Keratinocyte (primary cell): ENCODE measurements around the gene NLGN1. TPM values are rescaled to one million over a fixed set of nuclear protein-coding genes. Genes with fewer than 3 reads are reported as not detected.

ENCODE experiments used
- DNase-seq: peaks from one replicate; pipeline ENCODE4 v3.0.0-alpha.2; 2011; ENCODE audit warnings: low read depth, missing footprints, low spot score
- FAIRE-seq: peaks from 2 replicates; lab custom pipeline; 2011; peaks lifted over from hg19 to GRCh38; lab: Jason Lieb, UNC
- H2AFZ ChIP-seq: 2 replicates; pipeline ENCODE4 v1.6.0; 2012; ENCODE audit warnings: low read length, control low read depth, inconsistent platforms; ENCODE audit not compliant: control insufficient read depth
- H3K27ac ChIP-seq: 2 replicates; pipeline ENCODE4 v1.5.1; 2011; ENCODE audit warnings: low read length; ENCODE audit not compliant: control insufficient read depth, insufficient read depth
- H3K27me3 ChIP-seq: 3 replicates; pipeline ENCODE4 v1.6.0; 2011; ENCODE audit warnings: low read length; ENCODE audit not compliant: control insufficient read depth, insufficient read depth; ENCODE audit errors: extremely low read depth
- H3K36me3 ChIP-seq, 2 experiments: 2 replicates in 1 of 2; 3 replicates in 1 of 2; pipeline ENCODE4 v1.5.1; 2011; ENCODE audit warnings: low read length in 2 of 2, mild to moderate bottlenecking in 1 of 2; ENCODE audit not compliant: control insufficient read depth in 2 of 2, insufficient read depth in 2 of 2; ENCODE audit errors: extremely low read depth in 1 of 2
- H3K4me1 ChIP-seq: 3 replicates; pipeline ENCODE4 v1.5.1; 2011; ENCODE audit warnings: low read length; ENCODE audit not compliant: control insufficient read depth, insufficient read depth; ENCODE audit errors: extremely low read depth
- H3K4me2 ChIP-seq: 3 replicates; pipeline ENCODE4 v1.6.0; 2011; ENCODE audit warnings: low read depth, low read length; ENCODE audit not compliant: control insufficient read depth, insufficient read depth; ENCODE audit errors: extremely low read depth
- H3K4me3 ChIP-seq, 3 experiments: fragments of 200-600 bp in 1 of 3; sonication (generic) in 1 of 3; 2 replicates in 2 of 3; 3 replicates in 1 of 3; pipeline ENCODE4 v1.5.1; 2011 to 2016; ENCODE audit warnings: low read length in 3 of 3, mild to moderate bottlenecking in 3 of 3, control low read depth in 2 of 3, inconsistent platforms in 1 of 3, low read depth in 1 of 3, mixed read lengths in 1 of 3, mixed run types in 1 of 3, moderate library complexity in 1 of 3; ENCODE audit not compliant: control insufficient read depth in 2 of 3, insufficient read depth in 2 of 3; ENCODE audit errors: extremely low read depth in 1 of 3
- H3K79me2 ChIP-seq: 2 replicates; pipeline ENCODE4 v1.6.0; 2012; ENCODE audit warnings: low read length; ENCODE audit not compliant: control insufficient read depth, insufficient read depth
- H3K9ac ChIP-seq: 3 replicates; pipeline ENCODE4 v1.6.0; 2011; ENCODE audit warnings: low read length; ENCODE audit not compliant: control insufficient read depth, insufficient read depth; ENCODE audit errors: extremely low read depth
- H3K9me1 ChIP-seq: 3 replicates; pipeline ENCODE4 v1.6.0; 2011; ENCODE audit warnings: low read length; ENCODE audit not compliant: control insufficient read depth, insufficient read depth; ENCODE audit errors: extremely low read depth
- H3K9me3 ChIP-seq: 2 replicates; pipeline ENCODE4 v1.5.1; 2012; ENCODE audit warnings: low read depth, low read length; ENCODE audit not compliant: control insufficient read depth
- H4K20me1 ChIP-seq: 3 replicates; pipeline ENCODE4 v1.6.0; 2011; ENCODE audit warnings: low read length; ENCODE audit not compliant: control insufficient read depth, insufficient read depth; ENCODE audit errors: extremely low read depth
- CTCF ChIP-seq, 3 experiments: IDR thresholded peaks in 1 of 3; conservative IDR thresholded peaks in 1 of 3; optimal IDR thresholded peaks in 1 of 3; 2 replicates in 2 of 3; 3 replicates in 1 of 3; pipeline versions ENCODE3 to v1.5.1; 2011; ENCODE audit warnings: low read length in 3 of 3, mild to moderate bottlenecking in 3 of 3, moderate library complexity in 2 of 3, control low read depth in 1 of 3, inconsistent platforms in 1 of 3; ENCODE audit not compliant: insufficient read depth in 2 of 3; ENCODE audit errors: extremely low read depth in 1 of 3
- EZH2 ChIP-seq: IDR thresholded peaks from one replicate; pipeline ENCODE4 v1.6.1; 2012; ENCODE audit warnings: inconsistent platforms, mild to moderate bottlenecking, low read length, moderate library complexity
- dilution Hi-C: fragments of 300-500 bp; cut with MboI; formaldehyde crosslinking; loops from one replicate; pipeline ENCODE4 v1.7.0; 2020; ENCODE audit warnings: low sequenced_read_pairs; ENCODE audit not compliant: extremely low pct_ligation_motif_present
- polyA plus RNA-seq, 5 experiments: library from polyadenylated mRNA; depleted of rRNA in 3 of 5; stranded (reverse) in 3 of 5; stranded (forward) in 1 of 5; unstranded in 1 of 5; fragments of >200 nt; gene quantifications; 1 replicate in 1 of 5; 2 replicates in 3 of 5; 3 replicates in 1 of 5; pipeline versions ENCODE4 v1.2.1 to v1.2.3, GENCODE V29; 2011 to 2012; ENCODE audit warnings: missing spikeins in 2 of 5, low read depth in 1 of 5, low replicate concordance in 1 of 5

Gene NLGN1
- polyA plus RNA-seq, 1 donor (not counting 4 experiments of a cell fraction or from before 2014, with no cell fraction given): not detected

- no peak for FAIRE-seq
- dilution Hi-C loops: no loop called here
- no peaks in the 10 kb centered on the region for H3K79me2 ChIP-seq
Measured at GRCh38 chr3:173708191-173708590, 310.6 kb downstream of the NLGN1 start.

GRCh38 chr3:173709026-173709425 is 311.5 kb downstream of the NLGN1 start:
- Histone ChIP-seq H3K79me2 (no peaks in the 10 kb centered on the region), H4K20me1 (no peaks in the 10 kb centered on the region), H3K36me3 (no peaks in the 10 kb centered on the region), H3K4me3 (no peak overlapping the region), H3K9ac (no peak overlapping the region), H3K4me1 (peaks cover 2% of the 10 kb centered on the region), H3K9me3 (no peaks in the 10 kb centered on the region), H3K4me2 (no peak overlapping the region), H2AFZ (no peak overlapping the region), H3K9me1 (no peaks in the 10 kb centered on the region), H3K27me3 (no peaks in the 10 kb centered on the region), H3K27ac (no peak overlapping the region)
- no peak for DNase-seq
- dilution Hi-C loops: no loop called here
- FAIRE-seq: no peak
- no peak for TF ChIP-seq CTCF (optimal IDR thresholded peaks at IDR 0.05 in 1 of 3, IDR thresholded peaks at IDR 0.05 in 1 of 3, conservative IDR thresholded peaks at IDR 0.05 in 1 of 3; ENCODE audit: extremely low read depth in 1 of 3, insufficient read depth in 2 of 3, low read length in 3 of 3)
- no peak for TF ChIP-seq EZH2

More at GRCh38 chr3:173708191-173708590, 310.6 kb downstream of the NLGN1 start:
- H3K27me3 ChIP-seq: no peaks in the 10 kb centered on the region
- no peaks in the 10 kb centered on the region for H3K36me3 ChIP-seq
- H2AFZ ChIP-seq: no peak overlapping the region
- H4K20me1 ChIP-seq: no peaks in the 10 kb centered on the region
- H3K27ac ChIP-seq: no peak overlapping the region
- DNase-seq: no peak
- TF ChIP-seq EZH2 (no peak), CTCF (optimal IDR thresholded peaks at IDR 0.05 in 1 of 3, IDR thresholded peaks at IDR 0.05 in 1 of 3, conservative IDR thresholded peaks at IDR 0.05 in 1 of 3; ENCODE audit: extremely low read depth in 1 of 3, insufficient read depth in 2 of 3, low read length in 3 of 3) (no peak)
- no peak overlapping the region for H3K4me2 ChIP-seq
- H3K4me3 ChIP-seq: no peak overlapping the region
- H3K4me1 ChIP-seq: peaks cover 2% of the 10 kb centered on the region
- no peaks in the 10 kb centered on the region for H3K9me1 ChIP-seq
- no peak overlapping the region for H3K9ac ChIP-seq
- H3K9me3 ChIP-seq: no peaks in the 10 kb centered on the region
